HepG2 (cell line): ENCODE measurements around the gene DDX50. TPM values are rescaled to one million over a fixed set of nuclear protein-coding genes. Genes with fewer than 3 reads are reported as not detected.
"Not testable (repeated sequence)": the region's sequence is repeated elsewhere in the genome, so short reads cannot be mapped to it uniquely, and the experiment has no call there.

Experiments used
- ATAC-seq: fragments of 200-7000 bp; cut with Tn5 transposase; 3 replicates; pipeline ENCODE4 v1.9.1; 2020; ENCODE audit warnings: mild to moderate bottlenecking, moderate library complexity
- BruUV-seq: library from RNA; stranded (reverse); fragments of 400-500 nt; replicated peaks from 2 replicates; lab custom pipeline; 2021; lab: Mats Ljungman, UMichigan
- CTCF ChIA-PET: fragments of 300-600 bp; formaldehyde crosslinking; extraction: SDS; loops from one replicate; lab custom pipeline; 2021; ENCODE audit warnings: low total read pairs, inconsistent platforms, low intra/inter-chr PET ratio; lab: Yijun Ruan, JAX
- POLR2A ChIA-PET: fragments of 350-600 bp; sonication (Branson Sonifier 250); formaldehyde crosslinking; loops from one replicate; lab custom pipeline; 2020; ENCODE audit warnings: antibody characterized with exemption, inconsistent platforms; lab: Yijun Ruan, JAX
- DNase-seq: peaks from one replicate; pipeline ENCODE4 v3.0.0-alpha.2; 2015; ENCODE audit warnings: low spot score
- FAIRE-seq: peaks from 3 replicates; lab custom pipeline; 2011; peaks lifted over from hg19 to GRCh38; lab: Jason Lieb, UNC
- H2AFZ ChIP-seq: one replicate; pipeline ENCODE4 v1.6.1; 2011; ENCODE audit warnings: low read length, inconsistent platforms
- H3K27ac ChIP-seq: fragments of 300-600 bp; 3 replicates; pipeline ENCODE4 v1.8.0; 2011; ENCODE audit warnings: mixed run types, mild to moderate bottlenecking, mixed read lengths, low read length, inconsistent platforms; ENCODE audit not compliant: insufficient read depth; ENCODE audit errors: extremely low read length
- H3K27me3 ChIP-seq, 2 experiments: fragments of 200-600 bp in 1 of 2; 2 replicates in 1 of 2; 3 replicates in 1 of 2; pipeline versions ENCODE4 v1.6.0 to v1.8.0; 2011; ENCODE audit warnings: low read length in 2 of 2, mild to moderate bottlenecking in 2 of 2, moderate library complexity in 2 of 2, inconsistent platforms in 1 of 2; ENCODE audit not compliant: insufficient read depth in 2 of 2, control insufficient read depth in 1 of 2
- H3K36me3 ChIP-seq, 2 experiments: fragments of 200-600 bp in 1 of 2; replicated peaks in 1 of 2; 2 replicates in 1 of 2; 3 replicates in 1 of 2; pipeline versions ENCODE4 v1.5.1 to v1.8.0; 2011; ENCODE audit warnings: low read length in 2 of 2, inconsistent platforms in 1 of 2; ENCODE audit not compliant: insufficient read depth in 2 of 2, control insufficient read depth in 1 of 2
- H3K4me1 ChIP-seq: 2 replicates; pipeline ENCODE4 v1.5.1; 2012; ENCODE audit warnings: low read length, inconsistent platforms; ENCODE audit not compliant: insufficient read depth
- H3K4me2 ChIP-seq: 2 replicates; pipeline ENCODE4 v1.6.0; 2011; ENCODE audit warnings: low read depth, low read length, inconsistent platforms
- H3K4me3 ChIP-seq, 3 experiments: fragments of 200-600 bp in 1 of 3; sonication (generic), shearing (Covaris generic) in 1 of 3; replicated peaks in 1 of 3; 2 replicates each; pipeline ENCODE4 v1.5.1; 2011 to 2016; ENCODE audit warnings: low read length in 3 of 3, inconsistent platforms in 2 of 3, low read depth in 2 of 3, mild to moderate bottlenecking in 2 of 3, control low read depth in 1 of 3, mixed read lengths in 1 of 3; ENCODE audit not compliant: insufficient read depth in 1 of 3
- H3K79me2 ChIP-seq: one replicate; pipeline ENCODE4 v1.6.1; 2011; ENCODE audit warnings: low read length, inconsistent platforms; ENCODE audit not compliant: insufficient read depth
- H3K9ac ChIP-seq: 2 replicates; pipeline ENCODE4 v1.6.0; 2011; ENCODE audit warnings: mild to moderate bottlenecking, low read depth, low read length, inconsistent platforms; ENCODE audit not compliant: insufficient read depth
- H3K9me3 ChIP-seq: 2 replicates; pipeline ENCODE4 v1.5.1; 2012; ENCODE audit warnings: mild to moderate bottlenecking, low read length
- H4K20me1 ChIP-seq: 2 replicates; pipeline ENCODE4 v1.6.0; 2011; ENCODE audit warnings: inconsistent platforms, mild to moderate bottlenecking, low read length, moderate library complexity; ENCODE audit not compliant: insufficient read depth
- ATAD3A ChIP-seq: sonication (generic); formaldehyde crosslinking; IDR thresholded peaks from 2 replicates; pipeline ENCODE4 v1.4.0; 2020; ENCODE audit warnings: missing genetic modification reagents
- ATRX ChIP-seq: sonication (generic); formaldehyde crosslinking; IDR thresholded peaks from 2 replicates; pipeline ENCODE4 v1.4.0; 2020; ENCODE audit warnings: missing genetic modification reagents, borderline replicate concordance
- EED ChIP-seq: sonication (generic); formaldehyde crosslinking; IDR thresholded peaks from 2 replicates; pipeline ENCODE4 v1.5.0; 2020; ENCODE audit warnings: mild to moderate bottlenecking, missing genetic modification reagents
- HNRNPUL1 ChIP-seq: fragments of 200-400 bp; formaldehyde crosslinking; IDR thresholded peaks from 2 replicates; pipeline ENCODE4 v1.6.1; 2017; ENCODE audit warnings: low read depth, mild to moderate bottlenecking, low read length, moderate library complexity
- ZNF225 ChIP-seq: sonication (generic); formaldehyde crosslinking; IDR thresholded peaks from 2 replicates; pipeline ENCODE4 v1.4.0; 2020; ENCODE audit warnings: mild to moderate bottlenecking, missing genetic modification reagents
- ZSCAN21 ChIP-seq: sonication (generic); formaldehyde crosslinking; IDR thresholded peaks from 2 replicates; pipeline ENCODE4 v1.8.0; 2022; ENCODE audit warnings: mild to moderate bottlenecking, missing genetic modification reagents, moderate library complexity, borderline replicate concordance
- WGBS: methylation state at CpG from one replicate; pipeline ENCODE4 v1.1.6; 2017; ENCODE audit warnings: low lambda C conversion rate; 5-methylcytosine and 5-hydroxymethylcytosine counted together
- in situ Hi-C: cut with HindIII; loops from 2 replicates; pipeline ENCODE4 v1.10.0; 2017; ENCODE audit warnings: low pct_unique_long_range_greater_than_20kb; ENCODE audit not compliant: extremely low pct_ligation_motif_present
- intact Hi-C: fragments of 100-400 bp; cut with micrococcal nuclease; formaldehyde crosslinking; loops from one replicate; pipeline ENCODE4 v1.10.0; 2022; ENCODE audit not compliant: unreplicated experiment
- polyA plus RNA-seq, 8 experiments: library from polyadenylated mRNA; depleted of rRNA in 3 of 8; stranded (reverse) in 7 of 8; unstranded in 1 of 8; fragments of >200 nt; fragmentation: Illumina TruSeq in 4 of 8; extraction: Trizol in 4 of 8; gene quantifications; 2 replicates each; pipeline versions ENCODE4 v1.2.1 to v1.2.3, GENCODE V29; 2011 to 2016; ENCODE audit warnings: low read depth in 4 of 8, missing spikeins in 1 of 8, mixed read lengths in 1 of 8; ENCODE audit not compliant: insufficient read depth in 1 of 8
- total RNA-seq, 5 experiments: library from RNA; depleted of rRNA; stranded (reverse); fragments of >200 nt; fragmentation: Illumina TruSeq; extraction: Trizol; gene quantifications; 2 replicates each; pipeline ENCODE4 v1.2.3, GENCODE V29; 2016; ENCODE audit warnings: low read depth in 1 of 5
- TF ChIP-seq, protein P1 (sequence below): sonication (generic); formaldehyde crosslinking; IDR thresholded peaks from 2 replicates; pipeline ENCODE4 v1.4.0; 2020; ENCODE audit warnings: mild to moderate bottlenecking, missing genetic modification reagents
- TF ChIP-seq, protein P2 (sequence below): sonication (generic); formaldehyde crosslinking; IDR thresholded peaks from 2 replicates; pipeline ENCODE4 v1.4.0; 2020; ENCODE audit warnings: missing genetic modification reagents

DDX50 gene
- total and polyA plus RNA-seq, 2 of the 13 experiments (the other 11 are each of a cell fraction or from before 2014, with no cell fraction given): 19.0 to 38.2 TPM

DNA sequence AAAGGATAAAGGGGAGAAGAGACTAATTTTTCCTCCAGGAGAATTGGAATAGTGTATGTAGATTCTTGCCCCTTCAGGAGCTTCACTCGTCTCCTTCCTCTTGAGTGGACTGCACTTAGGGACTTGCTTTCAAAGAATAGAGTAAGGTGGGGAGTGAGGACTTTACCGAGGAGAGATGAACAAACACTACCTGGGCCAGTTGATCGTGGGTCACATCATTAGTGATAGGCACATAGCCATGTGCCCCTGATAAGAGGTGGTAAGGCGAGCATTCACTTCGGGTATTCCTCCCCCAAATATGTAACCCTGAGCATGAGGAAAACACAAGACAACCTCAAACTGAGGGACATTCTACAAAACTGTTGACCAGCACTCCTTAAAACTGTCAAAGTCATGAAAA lies 72.9 kb downstream of the DDX50 start (continued):
- no peak for TF ChIP-seq ATRX
- no peak for TF ChIP-seq ZSCAN21 (CRISPR knock-in tag)
- no peak for TF ChIP-seq ATAD3A (CRISPR knock-in tag)
- TF ChIP-seq EED (CRISPR knock-in tag): no peak
- TF ChIP-seq ZNF225 (CRISPR knock-in tag): no peak
- TF ChIP-seq, protein P1, sequence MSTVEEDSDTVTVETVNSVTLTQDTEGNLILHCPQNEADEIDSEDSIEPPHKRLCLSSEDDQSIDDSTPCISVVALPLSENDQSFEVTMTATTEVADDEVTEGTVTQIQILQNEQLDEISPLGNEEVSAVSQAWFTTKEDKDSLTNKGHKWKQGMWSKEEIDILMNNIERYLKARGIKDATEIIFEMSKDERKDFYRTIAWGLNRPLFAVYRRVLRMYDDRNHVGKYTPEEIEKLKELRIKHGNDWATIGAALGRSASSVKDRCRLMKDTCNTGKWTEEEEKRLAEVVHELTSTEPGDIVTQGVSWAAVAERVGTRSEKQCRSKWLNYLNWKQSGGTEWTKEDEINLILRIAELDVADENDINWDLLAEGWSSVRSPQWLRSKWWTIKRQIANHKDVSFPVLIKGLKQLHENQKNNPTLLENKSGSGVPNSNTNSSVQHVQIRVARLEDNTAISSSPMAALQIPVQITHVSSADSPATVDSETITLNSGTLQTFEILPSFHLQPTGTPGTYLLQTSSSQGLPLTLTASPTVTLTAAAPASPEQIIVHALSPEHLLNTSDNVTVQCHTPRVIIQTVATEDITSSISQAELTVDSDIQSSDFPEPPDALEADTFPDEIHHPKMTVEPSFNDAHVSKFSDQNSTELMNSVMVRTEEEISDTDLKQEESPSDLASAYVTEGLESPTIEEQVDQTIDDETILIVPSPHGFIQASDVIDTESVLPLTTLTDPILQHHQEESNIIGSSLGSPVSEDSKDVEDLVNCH (CRISPR knock-in tag): no peak
- TF ChIP-seq, protein P2, sequence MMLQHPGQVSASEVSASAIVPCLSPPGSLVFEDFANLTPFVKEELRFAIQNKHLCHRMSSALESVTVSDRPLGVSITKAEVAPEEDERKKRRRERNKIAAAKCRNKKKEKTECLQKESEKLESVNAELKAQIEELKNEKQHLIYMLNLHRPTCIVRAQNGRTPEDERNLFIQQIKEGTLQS (CRISPR knock-in tag): no peak
- no peak for TF ChIP-seq HNRNPUL1

DNA sequence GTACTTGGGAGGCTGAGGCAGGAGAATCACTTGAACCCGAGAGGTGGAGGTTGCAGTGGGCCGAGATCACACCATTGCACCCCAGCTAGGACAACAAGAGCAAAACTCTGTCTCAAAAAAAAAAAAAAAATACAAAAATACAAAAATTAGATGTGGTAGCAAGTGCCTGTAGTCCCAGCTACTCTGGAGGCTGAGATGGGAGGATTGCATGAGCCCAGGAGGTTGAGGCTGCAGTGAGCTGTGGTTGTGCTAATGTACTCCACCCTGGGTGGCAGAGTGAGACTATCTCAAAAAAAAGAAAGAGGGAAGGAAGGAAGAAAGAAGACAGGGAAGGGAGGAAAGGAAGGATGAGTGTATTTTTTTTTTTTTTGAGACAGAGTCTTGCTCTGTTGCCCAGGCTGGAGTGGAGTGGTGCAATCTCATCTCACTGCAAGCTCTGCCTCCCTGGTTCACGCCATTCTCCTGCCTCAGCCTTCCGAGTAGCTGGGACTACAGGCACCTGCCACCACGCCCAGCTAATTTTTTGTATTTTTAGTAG lies 74.9 kb downstream of the DDX50 start:
- H3K9ac ChIP-seq, intact Hi-C loops, H3K27ac ChIP-seq, ATAC-seq, H3K9me3 ChIP-seq, H3K79me2 ChIP-seq, H3K4me2 ChIP-seq, H3K27me3 ChIP-seq, POLR2A ChIA-PET, H3K4me1 ChIP-seq, H3K4me3 ChIP-seq, H4K20me1 ChIP-seq, BruUV-seq, in situ Hi-C loops, H2AFZ ChIP-seq, CTCF ChIA-PET, DNase-seq, FAIRE-seq: not testable (repeated sequence)
- peaks cover 35 to 94% of the 10 kb centered on the region in 2 experiments for H3K36me3 ChIP-seq
- 95% methylated on average over 5 of the region's 5 CpGs for WGBS

DNA sequence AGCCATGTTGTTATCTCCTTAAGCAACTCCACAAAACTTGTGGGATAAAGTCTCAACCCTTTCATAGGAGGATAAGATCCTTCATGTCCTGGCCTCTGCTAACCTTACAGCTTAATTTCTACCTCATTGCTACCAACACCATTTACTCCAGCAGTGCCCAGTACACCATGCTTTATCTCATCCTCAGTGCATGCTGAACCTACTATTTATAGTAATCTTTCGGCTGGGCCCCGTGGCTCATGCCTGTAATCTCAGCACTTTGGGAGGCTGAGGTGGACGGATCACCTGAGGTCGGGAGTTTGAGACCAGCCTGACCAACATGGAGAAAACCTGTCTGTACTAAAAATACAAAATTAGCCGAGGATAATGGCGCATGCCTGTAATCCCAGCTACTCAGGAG lies 78.6 kb downstream of the DDX50 start:
- H3K9me3 ChIP-seq, H3K27me3 ChIP-seq, FAIRE-seq, DNase-seq, H4K20me1 ChIP-seq, H3K27ac ChIP-seq, H3K4me2 ChIP-seq, ATAC-seq, H3K79me2 ChIP-seq, BruUV-seq, H2AFZ ChIP-seq, intact Hi-C loops, CTCF ChIA-PET, POLR2A ChIA-PET, H3K9ac ChIP-seq, H3K4me1 ChIP-seq, H3K4me3 ChIP-seq, in situ Hi-C loops: not testable (repeated sequence)
- H3K36me3 ChIP-seq: peaks cover 26 to 94% of the 10 kb centered on the region in 2 experiments
- WGBS: 97% methylated on average over 6 of the region's 6 CpGs
